NCI-H146 treated with DMSO at 0.1 percent for 48 hours (cell line): ENCODE results near the gene GRN.
"Not testable (repeated sequence)": the region's sequence is repeated elsewhere in the genome, so short reads cannot be mapped to it uniquely, and the experiment has no call there.

Source experiments
- DNase-seq: peaks from one replicate; lab custom pipeline; 2025; ENCODE audit not compliant: unreplicated experiment; lab: John Stamatoyannopoulos, UW

Gene GRN

DNA sequence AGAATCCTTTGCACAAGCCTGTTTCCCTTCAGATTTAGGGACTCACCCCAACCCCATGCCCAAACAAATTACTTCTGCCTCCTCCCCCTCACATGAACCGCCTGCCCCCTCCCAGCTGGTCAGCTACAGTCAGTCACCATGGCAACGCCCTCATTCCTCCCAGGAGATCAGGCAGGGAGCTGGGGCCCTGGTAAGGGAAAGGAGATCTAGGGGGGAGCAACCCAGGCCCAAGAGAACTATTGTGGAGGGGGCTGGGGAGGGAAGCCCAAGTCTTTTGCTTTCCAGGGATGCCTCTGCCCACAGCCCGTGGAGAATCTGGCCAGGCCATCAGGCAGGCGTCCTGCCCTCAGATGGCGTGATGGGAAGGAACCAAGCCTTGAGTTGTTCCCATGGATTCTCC, 15.7 kb downstream of the GRN start:
- no peak for DNase-seq

DNA sequence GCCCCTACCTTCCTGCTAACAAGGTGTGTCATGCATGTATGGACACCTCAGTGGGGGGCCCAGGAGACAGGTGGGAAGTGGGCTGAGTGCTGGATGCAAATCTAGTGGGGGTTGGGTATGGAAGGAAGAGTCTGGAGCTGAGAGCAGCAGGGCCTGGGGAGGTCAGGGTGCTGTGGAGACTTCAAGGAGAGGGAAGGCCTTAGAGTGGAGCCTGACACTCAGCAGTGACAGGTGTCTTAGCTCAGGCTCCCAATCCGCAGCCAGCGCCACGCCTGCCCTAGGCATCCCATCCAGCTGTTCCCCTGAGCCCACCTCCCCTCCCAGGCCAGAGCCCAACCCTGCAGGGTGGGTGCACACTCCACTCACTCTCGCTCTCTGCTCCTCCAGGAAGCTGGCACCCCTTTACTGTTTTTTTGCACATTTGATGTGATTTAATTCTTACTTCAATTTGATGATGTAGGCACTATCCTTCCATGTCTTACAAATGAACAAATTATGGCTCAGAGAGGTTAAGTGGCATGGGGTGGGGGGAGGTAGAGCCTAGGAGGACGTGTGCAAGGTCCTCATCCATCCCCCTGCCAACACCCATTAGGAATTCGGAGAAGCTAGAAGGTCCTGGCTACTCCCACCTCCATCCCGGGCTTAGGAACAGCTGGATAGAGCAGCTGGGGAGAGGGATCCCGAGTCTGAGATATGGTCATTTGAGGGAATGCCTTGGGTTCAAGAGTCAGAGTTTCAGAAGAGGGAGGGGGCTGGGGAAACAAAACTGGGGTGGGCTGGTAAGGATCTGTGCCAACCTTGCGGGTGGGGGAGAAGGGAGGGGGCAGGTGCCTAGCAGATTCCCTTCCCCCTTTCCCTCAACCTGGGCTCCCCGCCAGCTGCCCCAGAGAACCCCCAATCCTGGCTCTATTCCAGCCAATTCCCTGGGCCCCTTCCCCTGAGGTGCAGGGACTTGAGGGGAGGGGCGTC, 16.5 kb downstream of the GRN start:
- no peak for DNase-seq

- no peak for DNase-seq
Observed at GRCh38 chr17:44362459-44362948, 17.4 kb downstream of the GRN start.

DNA sequence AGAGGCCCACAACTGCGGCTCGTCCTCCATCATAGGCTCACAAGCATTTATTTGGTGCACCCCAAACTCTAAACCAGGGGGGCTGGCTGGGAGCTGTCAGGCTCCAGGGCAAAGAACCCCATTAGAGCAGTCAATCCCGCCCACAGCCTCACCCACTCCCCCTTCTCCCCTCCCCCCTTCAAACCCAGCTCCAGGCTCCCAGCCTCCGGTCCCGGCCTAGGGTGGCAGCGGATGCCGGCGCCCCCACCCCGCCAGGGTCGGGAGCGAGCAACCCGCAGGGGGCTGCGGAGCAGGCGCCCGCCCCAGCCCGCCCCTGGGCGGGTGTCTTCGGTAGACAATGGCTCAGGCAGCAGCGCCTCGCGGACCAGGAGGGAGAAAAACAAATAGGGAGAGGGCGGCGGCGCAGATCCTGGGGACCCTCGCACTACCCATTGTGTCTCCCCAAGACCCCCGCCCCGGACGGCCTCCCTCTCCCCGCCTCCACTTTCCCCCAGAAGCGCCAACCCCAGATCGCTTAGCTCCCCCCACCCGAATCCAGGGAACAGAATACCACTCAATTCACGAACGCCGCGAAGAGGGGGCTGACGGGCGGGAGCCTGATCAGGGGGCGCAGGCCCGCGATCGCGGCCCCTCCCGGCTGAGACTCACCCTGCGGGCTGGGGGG, 18.0 kb downstream of the GRN start:
- peak; percentile 13 for DNase-seq

DNA sequence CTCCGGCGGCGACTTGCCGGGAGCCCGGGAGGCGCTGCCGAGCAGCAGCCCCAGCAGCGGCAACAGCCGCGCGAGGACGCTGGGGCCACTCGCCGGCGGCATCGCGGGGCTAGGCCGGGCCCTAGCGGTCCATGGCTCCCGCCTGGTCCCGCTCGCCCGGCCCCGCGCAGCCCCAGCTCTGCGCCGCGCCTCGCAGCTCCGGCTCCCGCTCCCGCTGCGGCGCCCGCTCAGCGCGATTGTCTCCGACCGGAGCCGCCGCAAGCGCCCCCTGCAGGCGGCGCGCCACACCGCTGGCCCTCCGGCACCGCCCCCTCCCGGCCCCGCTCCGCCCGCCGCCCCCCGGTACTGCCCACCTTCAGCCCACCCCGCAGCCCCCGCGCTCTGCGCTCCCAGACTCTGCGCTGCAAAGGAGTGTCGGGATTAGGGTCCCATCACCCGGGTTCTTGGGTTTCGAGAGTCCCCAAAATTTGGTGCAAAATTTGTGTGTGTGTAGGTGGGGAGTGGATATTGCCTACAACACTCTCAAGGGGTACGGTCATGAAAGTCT, 18.6 kb downstream of the GRN start, which contains the start of gene FAM171A2:
Gene FAM171A2, minus strand, starts transcription at position 241 of the 547 bp plus-strand sequence. Its CDS starts 139 bp downstream, at position 102.
- DNase-seq: no peak

DNA sequence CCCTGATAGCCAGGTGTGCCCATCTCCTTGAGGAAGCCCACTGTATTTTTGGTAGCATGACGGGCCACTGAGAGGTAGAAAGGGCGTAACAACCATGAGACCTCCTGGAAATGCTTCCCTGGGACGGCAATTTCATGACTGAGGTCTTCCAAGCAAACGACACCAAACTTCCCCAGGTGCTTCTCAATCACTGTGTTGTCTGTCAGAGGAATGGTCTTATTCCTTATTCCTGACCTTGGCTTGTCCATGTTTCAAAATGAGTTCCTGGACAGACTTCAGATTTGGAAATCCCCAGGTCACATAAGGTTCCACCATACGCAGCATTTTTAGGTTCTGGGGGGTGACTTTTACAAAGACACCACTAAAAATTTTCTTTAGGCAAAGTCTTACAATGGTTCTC, 19.9 kb downstream of the GRN start:
- not testable (repeated sequence) for DNase-seq

DNA sequence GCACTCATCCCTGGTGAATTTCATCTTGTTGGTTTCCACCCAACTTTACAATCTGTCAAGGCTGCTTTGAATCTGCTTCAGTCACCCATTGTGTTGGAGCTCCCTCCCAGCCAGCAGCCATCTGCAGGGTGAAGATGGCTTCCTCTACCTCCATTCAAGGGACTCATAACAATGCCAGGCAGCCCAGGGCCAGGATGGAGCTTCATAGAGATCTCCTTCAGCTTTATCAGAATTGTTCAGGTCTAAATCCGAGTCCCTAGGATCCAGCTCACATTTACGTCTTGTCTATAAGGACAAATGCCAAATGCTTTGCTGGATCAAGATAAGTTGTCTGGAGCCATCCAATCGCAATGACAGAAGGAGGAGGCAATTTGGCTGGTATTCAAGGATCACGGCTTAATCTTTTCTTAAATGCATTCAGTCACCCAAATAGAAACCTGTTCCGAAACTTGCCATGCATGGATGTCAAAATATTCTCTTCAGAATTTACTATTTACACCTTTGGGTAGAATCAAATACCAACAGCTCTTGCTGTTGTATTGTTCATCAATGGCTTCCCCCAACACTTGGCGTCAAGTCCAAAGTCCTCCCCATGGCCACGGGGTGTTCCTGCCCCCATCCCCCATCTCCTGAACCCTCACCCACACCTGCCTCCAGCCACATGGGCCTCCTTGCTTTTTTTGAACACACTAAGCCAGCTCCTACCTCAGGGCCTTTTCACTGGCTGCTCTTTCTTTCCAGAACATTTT, 22.3 kb downstream of the GRN start:
- no peak for DNase-seq

DNA sequence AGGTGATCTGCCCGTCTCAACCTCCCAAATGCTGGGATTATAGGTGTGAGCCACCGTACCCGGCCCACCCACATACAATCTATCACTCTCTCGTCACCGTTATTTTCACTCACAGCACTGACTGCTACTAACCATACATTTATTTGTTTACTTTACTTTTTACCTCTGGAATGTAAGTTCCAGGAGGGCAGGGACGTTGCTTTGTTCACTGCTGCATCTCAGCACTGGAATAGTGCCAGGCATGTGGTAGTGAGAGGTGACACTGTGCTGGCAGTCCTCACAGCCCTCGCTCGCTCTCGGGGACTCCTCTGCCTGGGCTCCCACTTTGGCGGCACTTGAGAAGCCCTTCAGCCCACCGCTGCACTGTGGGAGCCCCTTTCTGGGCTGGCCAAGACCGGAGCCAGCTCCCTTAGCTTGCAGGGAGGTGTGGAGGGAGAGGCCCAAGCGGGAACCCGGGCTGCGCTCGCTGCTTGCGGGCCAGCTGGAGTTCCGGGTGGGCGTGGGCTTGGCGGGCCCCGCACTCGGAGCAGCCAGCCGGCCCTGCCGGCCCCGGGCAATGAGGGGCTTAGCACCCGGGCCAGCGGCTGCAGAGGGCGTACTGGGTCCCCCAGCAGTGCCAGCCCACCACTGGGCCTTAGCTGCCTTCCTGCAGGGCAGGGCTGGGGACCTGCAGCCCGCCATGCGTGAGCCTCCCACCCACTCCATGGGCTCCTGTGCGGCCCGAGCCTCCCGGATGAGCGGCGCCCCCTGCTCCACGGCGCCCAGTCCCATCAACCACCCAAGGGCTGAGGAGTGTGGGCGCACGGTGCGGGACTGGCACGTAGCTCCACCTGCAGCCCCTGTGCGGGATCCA, 23.5 kb downstream of the GRN start:
- DNase-seq: not testable (repeated sequence)

GRCh38 chr17:44369414-44370023, 24.4 kb downstream of the GRN start:
- not testable (repeated sequence) for DNase-seq

DNA sequence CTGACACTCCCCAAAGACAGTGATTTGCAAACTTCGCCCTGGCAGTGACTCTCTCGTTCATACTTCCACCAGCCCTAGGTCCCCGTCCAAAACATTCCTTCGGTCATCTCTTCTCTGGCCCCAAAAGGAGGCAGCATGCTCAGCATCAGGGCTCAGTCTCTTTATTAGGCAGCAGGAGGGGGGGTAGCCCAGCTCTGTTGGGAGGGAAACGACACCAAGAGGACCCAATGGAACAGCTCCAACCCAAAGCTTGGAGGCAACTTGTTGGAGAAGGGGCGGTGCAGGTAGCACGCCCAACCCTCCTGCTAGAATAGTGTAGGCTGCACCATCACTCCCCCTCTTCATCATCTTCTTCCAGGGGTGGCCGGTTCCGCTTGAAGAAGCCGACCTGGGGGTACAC, 26.9 kb downstream of the GRN start:
- no peak for DNase-seq

- peak; percentile 19 for DNase-seq
Observed at GRCh38 chr17:44374306-44375195, 29.4 kb downstream of the GRN start.

GRCh38 chr17:44375196-44376017, 30.3 kb downstream of the GRN start:
- DNase-seq: no peak

DNA sequence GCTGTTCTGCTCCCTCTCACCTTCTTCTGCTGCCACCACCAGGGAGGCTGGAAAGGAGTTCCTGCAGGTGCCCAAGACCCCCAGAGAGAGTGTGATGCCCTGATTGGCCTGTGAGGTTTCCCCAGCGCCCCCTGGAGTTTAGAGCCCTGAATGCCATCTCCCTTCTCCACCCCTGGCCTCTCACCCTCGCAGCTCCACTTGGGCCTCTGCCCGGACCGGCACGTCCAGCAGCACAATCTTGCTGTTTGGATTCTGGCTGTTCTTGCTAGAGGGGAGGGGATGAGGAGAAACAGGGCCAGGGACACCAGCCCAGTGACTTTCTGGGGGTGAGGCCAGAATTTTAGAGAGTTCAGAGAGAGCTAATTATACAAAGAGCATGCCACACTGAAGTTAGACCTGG, 31.0 kb downstream of the GRN start:
- no peak for DNase-seq

DNA sequence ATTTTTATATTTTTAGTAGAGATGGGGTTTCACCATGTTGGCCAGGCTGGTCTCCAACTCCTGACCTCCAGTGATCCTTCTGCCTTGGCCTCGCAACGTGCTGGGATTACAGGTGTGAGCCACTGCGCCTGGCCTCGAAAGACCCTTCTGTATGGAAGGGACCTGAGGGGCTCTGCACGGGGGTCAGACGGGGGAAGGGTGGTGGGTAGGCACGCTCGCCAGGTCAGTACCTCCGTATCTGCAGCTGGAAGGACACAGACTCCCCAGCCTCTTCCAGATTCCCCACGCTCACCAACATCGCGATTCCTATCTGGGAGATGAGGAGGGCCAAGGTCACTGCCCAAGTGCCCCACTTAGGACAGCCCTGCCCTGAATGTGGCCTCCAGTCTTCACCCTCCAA, 31.7 kb downstream of the GRN start:
- DNase-seq: no peak

DNA sequence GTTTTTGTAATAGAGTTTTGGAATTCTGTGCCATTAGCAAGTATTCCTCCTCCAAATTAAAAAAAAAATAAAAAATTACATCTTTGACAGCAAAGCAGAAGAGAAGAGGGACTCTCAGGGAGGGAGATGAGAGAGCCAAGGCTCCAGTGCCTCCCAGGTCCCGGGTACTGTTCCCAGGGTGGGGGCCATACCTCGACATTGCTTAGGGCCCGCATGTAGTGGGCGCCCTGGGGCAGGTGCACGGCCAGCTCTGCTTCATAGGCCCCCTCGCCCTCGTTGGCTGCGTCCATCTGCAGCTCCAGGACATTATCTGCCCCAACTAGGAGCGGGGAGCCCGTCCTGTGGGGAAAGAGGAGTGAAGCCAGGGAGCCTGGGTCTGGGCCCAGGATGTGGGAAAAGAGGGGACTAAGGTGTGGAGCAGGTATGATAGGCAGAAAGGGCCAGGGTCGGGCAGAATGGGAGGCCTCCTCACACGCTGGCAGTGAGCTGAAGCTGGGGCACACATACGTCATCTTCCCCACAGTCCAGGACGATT, 33.1 kb downstream of the GRN start:
- DNase-seq: no peak

DNA sequence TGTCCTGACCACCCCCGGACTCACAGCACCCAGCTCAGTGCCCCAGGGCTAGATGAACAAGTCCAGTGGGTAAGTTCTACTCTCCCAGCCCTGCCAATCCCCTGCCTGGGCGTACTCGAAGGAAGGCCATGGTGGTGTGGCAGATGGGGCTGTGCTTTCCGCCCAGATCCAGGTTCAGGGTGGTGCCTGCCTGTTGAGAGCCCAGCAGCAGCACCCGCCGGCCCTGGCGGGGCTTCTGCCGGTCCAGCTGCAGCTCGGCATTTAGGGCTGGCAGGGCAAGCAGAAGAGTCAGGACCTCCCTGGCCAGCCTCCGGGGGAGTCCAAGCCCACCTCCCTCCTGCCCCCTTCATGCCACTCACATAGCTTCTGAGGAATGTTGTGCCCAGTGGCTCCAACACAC, 34.8 kb downstream of the GRN start:
- DNase-seq: no peak

GRCh38 chr17:44380767-44381166, 35.7 kb downstream of the GRN start:
- no peak for DNase-seq
